Stimulated activated naive B cell treated with anti-CD40 and anti-IgM and Interleukin-4, amounts not matched to agents 10 μg/mL and 1 μg/mL and 100 μg/mL, for 72 hours (primary cell): ENCODE data around the gene TSSC4.

Source experiments
- ATAC-seq, 2 donors: fragments of 150-1000 bp; cut with Tn5 transposase; replicated peaks; 2 replicates each; pipeline ENCODE4 v1.10.0; 2021; ENCODE audit warnings: moderate library complexity in 1 of 2
- DNase-seq: peaks from one replicate; pipeline ENCODE4 v3.0.0; 2021
- H3K27ac Mint-ChIP-seq: one replicate; pipeline ENCODE4 v1.8.0; 2022; ENCODE audit warnings: mild to moderate bottlenecking, mixed read lengths
- H3K27me3 Mint-ChIP-seq, 2 donors: one replicate each; pipeline ENCODE4 v1.8.0; 2022; ENCODE audit warnings: mixed read lengths in 2 of 2
- H3K36me3 Mint-ChIP-seq, 2 donors: one replicate each; pipeline ENCODE4 v1.8.0; 2022; ENCODE audit warnings: mixed read lengths in 2 of 2, mild to moderate bottlenecking in 1 of 2
- H3K4me1 Mint-ChIP-seq, 2 donors: one replicate each; pipeline ENCODE4 v1.8.0; 2022; ENCODE audit warnings: mixed read lengths in 2 of 2, mild to moderate bottlenecking in 1 of 2
- H3K4me3 Mint-ChIP-seq, 2 donors: one replicate each; pipeline ENCODE4 v1.8.0; 2022; ENCODE audit warnings: mild to moderate bottlenecking in 2 of 2, mixed read lengths in 2 of 2, moderate library complexity in 1 of 2
- H3K9me3 Mint-ChIP-seq, 2 donors: one replicate each; pipeline ENCODE4 v1.8.0; 2022; ENCODE audit warnings: mixed read lengths in 2 of 2, mild to moderate bottlenecking in 1 of 2

Gene TSSC4

GRCh38 chr11:2395856-2396255, 4.7 kb upstream of the TSSC4 start:
- Mint-ChIP-seq H3K27ac (no peak overlapping the region), H3K4me3 (no peak overlapping the region), H3K27me3 (no peaks in the 10 kb centered on the region), H3K4me1 (peaks cover 36 to 76% of the 10 kb centered on the region in 2 donors), H3K36me3 (peaks cover 9 to 20% of the 10 kb centered on the region in 2 donors), H3K9me3 (no peaks in the 10 kb centered on the region)
- no peak for ATAC-seq
- DNase-seq = no peak

- H3K27ac Mint-ChIP-seq = peak overlapping the region; percentile 25
- H3K4me1 Mint-ChIP-seq = peaks cover 36 to 74% of the 10 kb centered on the region in 2 donors
- peaks cover 9 to 19% of the 10 kb centered on the region in 2 donors for H3K36me3 Mint-ChIP-seq
- no peak overlapping the region for H3K4me3 Mint-ChIP-seq
- no peaks in the 10 kb centered on the region for H3K9me3 Mint-ChIP-seq
- DNase-seq (no peak), ATAC-seq (no peak)
- H3K27me3 Mint-ChIP-seq = no peaks in the 10 kb centered on the region
Measured at GRCh38 chr11:2396471-2396870, 4.1 kb upstream of the TSSC4 start.

- Mint-ChIP-seq H3K4me3 (no peak overlapping the region), H3K27me3 (no peaks in the 10 kb centered on the region), H3K36me3 (peaks cover 9 to 19% of the 10 kb centered on the region in 2 donors), H3K27ac (peak overlapping the region; percentile 72), H3K9me3 (no peaks in the 10 kb centered on the region), H3K4me1 (peaks cover 33 to 74% of the 10 kb centered on the region in 2 donors)
- no peak for ATAC-seq
- DNase-seq = no peak
Measured at GRCh38 chr11:2397005-2397404, 3.5 kb upstream of the TSSC4 start.

GRCh38 chr11:2398664-2399355, 1.7 kb upstream of the TSSC4 start:
- ATAC-seq (no peak), DNase-seq (no peak)
- Mint-ChIP-seq H3K4me3 (peak overlapping the region; percentile 96), H3K27me3 (no peaks in the 10 kb centered on the region), H3K9me3 (no peaks in the 10 kb centered on the region), H3K4me1 (peaks cover 28 to 67% of the 10 kb centered on the region in 2 donors), H3K27ac (peak overlapping the region; percentile 98), H3K36me3 (peaks cover 12 to 31% of the 10 kb centered on the region in 2 donors)

GRCh38 chr11:2399488-2400068, 972 bp upstream of the TSSC4 start:
- no peak for DNase-seq
- Mint-ChIP-seq H3K27me3 (no peaks in the 10 kb centered on the region), H3K36me3 (peaks cover 17 to 33% of the 10 kb centered on the region in 2 donors), H3K4me3 (peak overlapping the region; percentile 96), H3K4me1 (peaks cover 23 to 59% of the 10 kb centered on the region in 2 donors), H3K27ac (peak overlapping the region; percentile 98), H3K9me3 (no peaks in the 10 kb centered on the region)
- ATAC-seq = no peak

GRCh38 chr11:2400762-2401435, 349 bp downstream of the TSSC4 start:
- ATAC-seq (no peak), DNase-seq (no peak)
- peak overlapping the region; percentile 98 for H3K27ac Mint-ChIP-seq
- H3K27me3 Mint-ChIP-seq = no peaks in the 10 kb centered on the region
- peak overlapping the region; percentile 96 for H3K4me3 Mint-ChIP-seq
- peaks cover 22 to 54% of the 10 kb centered on the region in 2 donors for H3K4me1 Mint-ChIP-seq
- peaks cover 21 to 35% of the 10 kb centered on the region in 2 donors for H3K36me3 Mint-ChIP-seq
- no peaks in the 10 kb centered on the region for H3K9me3 Mint-ChIP-seq

GRCh38 chr11:2401436-2401984, 960 bp downstream of the TSSC4 start:
- H3K9me3 Mint-ChIP-seq = no peaks in the 10 kb centered on the region
- peaks cover 22 to 54% of the 10 kb centered on the region in 2 donors for H3K4me1 Mint-ChIP-seq
- DNase-seq = no peak
- H3K4me3 Mint-ChIP-seq = peak overlapping the region; percentile 96
- H3K27ac Mint-ChIP-seq = peak overlapping the region; percentile 98
- peaks cover 21 to 35% of the 10 kb centered on the region in 2 donors for H3K36me3 Mint-ChIP-seq
- no peaks in the 10 kb centered on the region for H3K27me3 Mint-ChIP-seq
- no peak for ATAC-seq

- Mint-ChIP-seq H3K4me1 (peaks cover 22 to 50% of the 10 kb centered on the region in 2 donors), H3K27ac (peak overlapping the region; percentile 37), H3K9me3 (no peaks in the 10 kb centered on the region), H3K4me3 (peak overlapping the region; percentile 96), H3K27me3 (no peaks in the 10 kb centered on the region), H3K36me3 (peaks cover 15 to 30% of the 10 kb centered on the region in 2 donors)
- no peak for ATAC-seq
- DNase-seq = no peak
Measured at GRCh38 chr11:2402106-2402505, 1.6 kb downstream of the TSSC4 start.

GRCh38 chr11:2402890-2403645, 2.5 kb downstream of the TSSC4 start:
- peaks cover 13 to 23% of the 10 kb centered on the region in 2 donors for H3K36me3 Mint-ChIP-seq
- peak overlapping the region; percentile 73 for H3K27ac Mint-ChIP-seq
- DNase-seq (no peak), ATAC-seq (no peak)
- H3K27me3 Mint-ChIP-seq = no peaks in the 10 kb centered on the region
- peaks cover 19 to 48% of the 10 kb centered on the region in 2 donors for H3K4me1 Mint-ChIP-seq
- H3K4me3 Mint-ChIP-seq = peak overlapping the region; percentile 55 to 96
- no peaks in the 10 kb centered on the region for H3K9me3 Mint-ChIP-seq

GRCh38 chr11:2404735-2405196, 4.2 kb downstream of the TSSC4 start:
- H3K4me1 Mint-ChIP-seq = peaks cover 14 to 31% of the 10 kb centered on the region in 2 donors
- ATAC-seq = no peak
- no peak overlapping the region for H3K4me3 Mint-ChIP-seq
- DNase-seq = no peak
- H3K27ac Mint-ChIP-seq = peak overlapping the region; percentile 25
- H3K36me3 Mint-ChIP-seq = peaks cover 13 to 23% of the 10 kb centered on the region in 2 donors
- no peaks in the 10 kb centered on the region for H3K9me3 Mint-ChIP-seq
- no peaks in the 10 kb centered on the region for H3K27me3 Mint-ChIP-seq

- Mint-ChIP-seq H3K4me1 (peaks cover 10 to 17% of the 10 kb centered on the region in 2 donors), H3K27me3 (peaks cover 0 to 6% of the 10 kb centered on the region in 2 donors), H3K9me3 (no peaks in the 10 kb centered on the region), H3K27ac (peak overlapping the region; percentile 33), H3K4me3 (no peak overlapping the region), H3K36me3 (peaks cover 11 to 23% of the 10 kb centered on the region in 2 donors)
- DNase-seq (no peak), ATAC-seq (no peak)
Measured at GRCh38 chr11:2406451-2406850, 5.9 kb downstream of the TSSC4 start.

GRCh38 chr11:2406878-2407410, 6.4 kb downstream of the TSSC4 start:
- ATAC-seq (no peak), DNase-seq (no peak)
- no peak overlapping the region for H3K4me3 Mint-ChIP-seq
- H3K36me3 Mint-ChIP-seq = peaks cover 11 to 23% of the 10 kb centered on the region in 2 donors
- peaks cover 0 to 6% of the 10 kb centered on the region in 2 donors for H3K27me3 Mint-ChIP-seq
- H3K27ac Mint-ChIP-seq = no peak overlapping the region
- H3K4me1 Mint-ChIP-seq = peaks cover 9 to 12% of the 10 kb centered on the region in 2 donors
- H3K9me3 Mint-ChIP-seq = no peaks in the 10 kb centered on the region

- Mint-ChIP-seq H3K9me3 (no peaks in the 10 kb centered on the region), H3K36me3 (peaks cover 10 to 12% of the 10 kb centered on the region in 2 donors), H3K4me1 (peaks cover 0 to 5% of the 10 kb centered on the region in 2 donors), H3K27ac (no peak overlapping the region), H3K4me3 (no peak overlapping the region), H3K27me3 (peaks cover 0 to 6% of the 10 kb centered on the region in 2 donors)
- ATAC-seq (no peak), DNase-seq (no peak)
Measured at GRCh38 chr11:2408671-2409070, 8.1 kb downstream of the TSSC4 start.
